Measurements from ENCODE around the gene NECTIN4.

DNA sequence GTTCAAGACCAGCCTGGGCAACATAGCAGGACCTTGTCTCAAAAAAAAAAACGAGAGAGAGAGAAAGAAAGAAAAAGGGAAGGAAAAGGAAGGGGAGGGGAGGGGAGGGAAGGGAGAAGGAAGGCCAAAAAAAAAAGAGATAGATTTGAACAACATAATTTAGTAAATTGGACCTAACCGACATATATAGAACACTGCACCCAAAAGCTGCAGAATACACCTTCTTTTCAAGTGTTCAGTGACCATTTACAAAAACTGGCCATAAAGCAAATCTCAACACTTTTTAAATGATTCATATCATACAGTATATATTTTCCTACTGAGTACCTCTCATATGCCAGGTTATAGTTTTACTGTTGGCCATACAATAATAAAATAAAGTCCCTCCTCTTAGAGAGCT, 57.5 kb downstream of the NECTIN4 start:
- TF ChIP-seq, protein P1, sequence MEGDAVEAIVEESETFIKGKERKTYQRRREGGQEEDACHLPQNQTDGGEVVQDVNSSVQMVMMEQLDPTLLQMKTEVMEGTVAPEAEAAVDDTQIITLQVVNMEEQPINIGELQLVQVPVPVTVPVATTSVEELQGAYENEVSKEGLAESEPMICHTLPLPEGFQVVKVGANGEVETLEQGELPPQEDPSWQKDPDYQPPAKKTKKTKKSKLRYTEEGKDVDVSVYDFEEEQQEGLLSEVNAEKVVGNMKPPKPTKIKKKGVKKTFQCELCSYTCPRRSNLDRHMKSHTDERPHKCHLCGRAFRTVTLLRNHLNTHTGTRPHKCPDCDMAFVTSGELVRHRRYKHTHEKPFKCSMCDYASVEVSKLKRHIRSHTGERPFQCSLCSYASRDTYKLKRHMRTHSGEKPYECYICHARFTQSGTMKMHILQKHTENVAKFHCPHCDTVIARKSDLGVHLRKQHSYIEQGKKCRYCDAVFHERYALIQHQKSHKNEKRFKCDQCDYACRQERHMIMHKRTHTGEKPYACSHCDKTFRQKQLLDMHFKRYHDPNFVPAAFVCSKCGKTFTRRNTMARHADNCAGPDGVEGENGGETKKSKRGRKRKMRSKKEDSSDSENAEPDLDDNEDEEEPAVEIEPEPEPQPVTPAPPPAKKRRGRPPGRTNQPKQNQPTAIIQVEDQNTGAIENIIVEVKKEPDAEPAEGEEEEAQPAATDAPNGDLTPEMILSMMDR (IDR thresholded peaks at IDR 0.05), result no peak
- TF ChIP-seq ZFX (IDR thresholded peaks at IDR 0.05; ENCODE audit: borderline replicate concordance), result no peak
